Suprapubic skin (tissue), 4 donors: ENCODE results near the gene GMPPA. TPM values are rescaled to one million over a fixed set of nuclear protein-coding genes. Genes with fewer than 3 reads are reported as not detected.

Experiments
- DNase-seq, 2 donors: peaks; one replicate each; pipeline ENCODE4 v3.0.0-alpha.2; 2019; ENCODE audit warnings: low spot score in 2 of 2
- H3K27ac ChIP-seq: fragments of 200-600 bp; sonication (generic); one replicate; pipeline ENCODE4 v1.5.1; 2019
- H3K27me3 ChIP-seq: fragments of 200-600 bp; sonication (generic); one replicate; pipeline ENCODE4 v1.5.1; 2019
- H3K36me3 ChIP-seq: fragments of 200-600 bp; sonication (generic); one replicate; pipeline ENCODE4 v1.5.1; 2019
- H3K4me1 ChIP-seq: fragments of 200-600 bp; sonication (generic); one replicate; pipeline ENCODE4 v1.5.1; 2019
- H3K4me3 ChIP-seq: fragments of 200-600 bp; sonication (generic); one replicate; pipeline ENCODE4 v1.5.1; 2019; ENCODE audit warnings: mild to moderate bottlenecking
- H3K9me3 ChIP-seq: fragments of 200-600 bp; sonication (generic); one replicate; pipeline ENCODE4 v1.5.1; 2019
- EP300 ChIP-seq: sonication (generic); formaldehyde crosslinking; IDR thresholded peaks from one replicate; pipeline ENCODE4 v1.6.1; 2017; ENCODE audit warnings: antibody characterized with exemption
- POLR2A ChIP-seq, 2 donors: fragments of 450-650 bp; IDR thresholded peaks; one replicate each; pipeline ENCODE4 v1.6.1; 2017; ENCODE audit warnings: antibody characterized with exemption in 2 of 2, mild to moderate bottlenecking in 2 of 2, moderate library complexity in 2 of 2
- POLR2AphosphoS5 ChIP-seq, 3 donors: sonication (generic); formaldehyde crosslinking; IDR thresholded peaks; one replicate each; pipeline ENCODE4 v1.6.1; 2017; ENCODE audit warnings: antibody characterized with exemption in 3 of 3
- WGBS: methylation state at CpG from one replicate; pipeline ENCODE4 v1.1.5; 2018; 5-methylcytosine and 5-hydroxymethylcytosine counted together
- total RNA-seq, 4 donors: library from RNA; depleted of rRNA; stranded (reverse); fragments of >200 nt; gene quantifications; one replicate each; pipeline ENCODE4 v1.1.0, GENCODE V29; 2016
- TF ChIP-seq, protein P1 (sequence below), 2 donors: fragments of 200-600 bp in 1 of 2; fragments of 450-650 bp in 1 of 2; sonication (generic) in 1 of 2; IDR thresholded peaks; one replicate each; pipeline ENCODE4 v1.5.1; 2016 to 2019; ENCODE audit warnings: antibody characterized with exemption in 2 of 2, mild to moderate bottlenecking in 1 of 2, moderate library complexity in 1 of 2

GMPPA gene
- total RNA-seq, 4 donors from 2014 or later, result 18.3 to 31.3 (median 22.3) TPM

DNA sequence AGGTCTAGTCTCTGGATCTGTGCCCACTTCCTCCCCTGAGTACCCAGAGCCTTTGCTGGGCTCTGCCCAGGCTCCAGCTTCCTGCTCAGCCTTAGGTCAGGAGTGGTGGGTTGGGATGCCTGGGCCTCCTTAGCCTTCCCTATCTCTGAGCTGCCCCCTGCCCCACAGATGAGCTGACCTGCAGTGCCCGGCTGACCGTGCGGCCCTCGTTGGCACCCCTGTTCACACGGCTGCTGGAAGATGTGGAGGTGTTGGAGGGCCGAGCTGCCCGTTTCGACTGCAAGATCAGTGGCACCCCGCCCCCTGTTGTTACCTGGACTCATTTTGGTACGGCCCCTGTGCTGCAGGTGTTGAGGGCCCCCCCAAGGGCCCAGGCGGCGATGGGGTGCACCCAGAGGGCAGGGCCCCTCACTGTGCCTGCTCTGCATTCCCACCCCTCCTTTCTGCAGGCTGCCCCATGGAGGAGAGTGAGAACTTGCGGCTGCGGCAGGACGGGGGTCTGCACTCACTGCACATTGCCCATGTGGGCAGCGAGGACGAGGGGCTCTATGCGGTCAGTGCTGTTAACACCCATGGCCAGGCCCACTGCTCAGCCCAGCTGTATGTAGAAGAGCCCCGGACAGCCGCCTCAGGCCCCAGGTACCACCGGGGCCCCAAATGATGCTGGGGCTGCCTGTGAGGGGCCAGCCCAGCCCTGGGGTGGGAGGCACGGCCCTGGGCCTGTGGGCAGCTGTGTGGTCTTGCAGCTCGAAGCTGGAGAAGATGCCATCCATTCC is 30.1 kb upstream of the GMPPA start:
- Histone ChIP-seq H3K27me3 (no peaks in the 10 kb centered on the region), H3K36me3 (no peaks in the 10 kb centered on the region), H3K4me3 (no peak overlapping the region), H3K4me1 (no peaks in the 10 kb centered on the region), H3K9me3 (no peaks in the 10 kb centered on the region), H3K27ac (no peak overlapping the region)
- DNase-seq, result no peak
- TF ChIP-seq EP300 (no peak), POLR2A (IDR thresholded peaks at IDR 0.05) (no peak), POLR2AphosphoS5 (IDR thresholded peaks at IDR 0.05) (no peak)
- TF ChIP-seq, protein P1, sequence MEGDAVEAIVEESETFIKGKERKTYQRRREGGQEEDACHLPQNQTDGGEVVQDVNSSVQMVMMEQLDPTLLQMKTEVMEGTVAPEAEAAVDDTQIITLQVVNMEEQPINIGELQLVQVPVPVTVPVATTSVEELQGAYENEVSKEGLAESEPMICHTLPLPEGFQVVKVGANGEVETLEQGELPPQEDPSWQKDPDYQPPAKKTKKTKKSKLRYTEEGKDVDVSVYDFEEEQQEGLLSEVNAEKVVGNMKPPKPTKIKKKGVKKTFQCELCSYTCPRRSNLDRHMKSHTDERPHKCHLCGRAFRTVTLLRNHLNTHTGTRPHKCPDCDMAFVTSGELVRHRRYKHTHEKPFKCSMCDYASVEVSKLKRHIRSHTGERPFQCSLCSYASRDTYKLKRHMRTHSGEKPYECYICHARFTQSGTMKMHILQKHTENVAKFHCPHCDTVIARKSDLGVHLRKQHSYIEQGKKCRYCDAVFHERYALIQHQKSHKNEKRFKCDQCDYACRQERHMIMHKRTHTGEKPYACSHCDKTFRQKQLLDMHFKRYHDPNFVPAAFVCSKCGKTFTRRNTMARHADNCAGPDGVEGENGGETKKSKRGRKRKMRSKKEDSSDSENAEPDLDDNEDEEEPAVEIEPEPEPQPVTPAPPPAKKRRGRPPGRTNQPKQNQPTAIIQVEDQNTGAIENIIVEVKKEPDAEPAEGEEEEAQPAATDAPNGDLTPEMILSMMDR (IDR thresholded peaks at IDR 0.05), result no peak
- 92% methylated on average over 7 of the region's 23 CpGs for WGBS

DNA sequence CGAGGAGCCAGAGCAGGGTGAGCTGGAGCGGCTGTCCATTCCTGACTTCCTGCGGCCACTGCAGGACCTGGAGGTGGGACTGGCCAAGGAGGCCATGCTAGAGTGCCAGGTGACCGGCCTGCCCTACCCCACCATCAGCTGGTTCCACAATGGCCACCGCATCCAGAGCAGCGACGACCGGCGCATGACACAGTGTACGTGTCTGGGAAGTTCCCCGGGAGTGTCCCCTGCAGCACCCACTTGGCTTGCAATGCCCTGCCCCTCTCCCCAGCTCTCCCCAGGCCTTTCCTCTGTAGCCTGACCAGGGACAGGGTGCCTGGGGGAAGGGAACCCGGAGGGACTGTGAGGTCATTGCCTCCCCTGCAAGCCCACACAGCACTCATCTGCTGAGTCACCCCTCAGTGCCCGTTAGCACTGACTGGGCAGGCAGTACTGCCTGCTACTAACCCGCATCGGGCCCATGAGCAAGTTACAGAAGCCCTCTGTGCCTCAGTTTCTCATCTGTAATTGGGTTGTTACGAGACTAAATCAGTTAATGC is 29.4 kb upstream of the GMPPA start:
- Histone ChIP-seq H3K4me3 (no peak overlapping the region), H3K36me3 (no peaks in the 10 kb centered on the region), H3K9me3 (no peaks in the 10 kb centered on the region), H3K4me1 (no peaks in the 10 kb centered on the region), H3K27me3 (peaks cover 2% of the 10 kb centered on the region), H3K27ac (no peak overlapping the region)
- no peak for DNase-seq
- WGBS, result 69% methylated on average over 7 of the region's 16 CpGs
- no peak for TF ChIP-seq EP300

DNA sequence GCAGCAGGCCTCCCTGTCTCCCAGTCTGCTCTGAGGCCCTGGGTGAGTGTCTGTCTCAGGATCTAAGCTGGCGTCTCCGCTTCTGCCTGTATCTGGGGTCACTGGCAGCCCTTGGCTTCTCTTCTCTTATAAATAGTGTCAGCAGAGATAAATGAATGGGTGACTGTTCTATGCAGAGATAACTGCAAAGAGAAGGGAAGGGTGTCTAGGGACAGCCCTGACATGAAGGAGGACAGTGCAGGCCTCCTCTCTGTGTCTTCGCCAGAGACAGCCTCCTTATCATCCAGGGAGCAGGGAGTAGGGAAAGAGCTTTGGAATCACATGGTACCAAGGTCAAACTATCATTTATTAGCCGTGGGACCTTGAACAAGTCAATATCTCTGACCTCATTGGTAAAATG is 28.3 kb upstream of the GMPPA start:
- no peak for DNase-seq
- Histone ChIP-seq H3K27me3 (peaks cover 3% of the 10 kb centered on the region), H3K27ac (no peak overlapping the region), H3K4me3 (no peak overlapping the region), H3K36me3 (no peaks in the 10 kb centered on the region), H3K4me1 (no peaks in the 10 kb centered on the region), H3K9me3 (no peaks in the 10 kb centered on the region)
- WGBS, result 92% methylated on average over 4 of the region's 4 CpGs
- TF ChIP-seq, protein P1 (IDR thresholded peaks at IDR 0.05), result no peak
- TF ChIP-seq POLR2A (IDR thresholded peaks at IDR 0.05), result no peak
- no peak for TF ChIP-seq EP300
- no peak for TF ChIP-seq POLR2AphosphoS5 (IDR thresholded peaks at IDR 0.05)

GRCh38 chr2:219471476-219472371 is 27.0 kb upstream of the GMPPA start:
- WGBS, result 91% methylated on average over 5 of the region's 22 CpGs
- Histone ChIP-seq H3K9me3 (no peaks in the 10 kb centered on the region), H3K36me3 (no peaks in the 10 kb centered on the region), H3K27me3 (peaks cover 9% of the 10 kb centered on the region), H3K4me1 (no peaks in the 10 kb centered on the region), H3K27ac (no peak overlapping the region), H3K4me3 (no peak overlapping the region)
- TF ChIP-seq POLR2AphosphoS5 (IDR thresholded peaks at IDR 0.05), result no peak
- TF ChIP-seq, protein P1 (IDR thresholded peaks at IDR 0.05), result no peak
- TF ChIP-seq POLR2A (IDR thresholded peaks at IDR 0.05), result no peak
- TF ChIP-seq EP300, result no peak
- no peak for DNase-seq

DNA sequence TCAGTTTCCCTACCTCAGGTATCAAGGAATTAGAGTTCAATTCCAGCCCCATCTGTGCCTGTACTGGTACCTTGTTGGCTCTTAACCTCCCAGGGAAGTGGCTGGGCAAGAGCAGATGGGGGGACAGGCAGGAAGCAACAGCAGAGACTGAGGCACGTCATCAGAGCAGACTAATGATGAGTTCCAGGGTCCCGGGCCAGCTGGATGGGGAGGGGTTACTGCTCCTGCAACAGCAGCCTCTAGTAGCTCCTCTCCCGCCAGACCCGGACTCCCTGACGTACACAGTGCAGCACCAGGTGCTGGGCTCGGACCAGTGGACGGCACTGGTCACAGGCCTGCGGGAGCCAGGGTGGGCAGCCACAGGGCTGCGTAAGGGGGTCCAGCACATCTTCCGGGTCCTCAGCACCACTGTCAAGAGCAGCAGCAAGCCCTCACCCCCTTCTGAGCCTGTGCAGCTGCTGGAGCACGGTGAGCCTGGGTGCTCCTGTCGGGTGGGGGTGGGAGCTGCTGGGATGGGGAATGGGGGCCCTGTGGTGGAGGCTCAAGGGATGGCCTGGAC is 26.0 kb upstream of the GMPPA start:
- no peak overlapping the region for H3K27ac ChIP-seq
- no peak for DNase-seq
- whole genome bisulfite sequencing, result 84% methylated on average over 7 of the region's 12 CpGs
- TF ChIP-seq, protein P1 (IDR thresholded peaks at IDR 0.05), result no peak
- TF ChIP-seq POLR2A (IDR thresholded peaks at IDR 0.05) (no peak), EP300 (no peak), POLR2AphosphoS5 (IDR thresholded peaks at IDR 0.05) (no peak)
- no peaks in the 10 kb centered on the region for H3K9me3 ChIP-seq
- no peak overlapping the region for H3K4me3 ChIP-seq
- no peaks in the 10 kb centered on the region for H3K4me1 ChIP-seq
- H3K36me3 ChIP-seq, result no peaks in the 10 kb centered on the region
- H3K27me3 ChIP-seq, result peaks cover 14% of the 10 kb centered on the region
